AG10803 (cell line): ENCODE results near the gene APBA3.

ENCODE experiments used
- DNase-seq: peaks from one replicate; pipeline ENCODE4 v3.0.0; 2010; ENCODE audit warnings: low read depth
- H3K4me3 ChIP-seq: 2 replicates; pipeline ENCODE4 v1.5.1; 2011; ENCODE audit warnings: mild to moderate bottlenecking, low read length, control low read depth
- TF ChIP-seq, protein P1 (sequence below): conservative IDR thresholded peaks from 2 replicates; pipeline ENCODE4 v1.5.1; 2011; ENCODE audit warnings: mild to moderate bottlenecking, low read length, control low read depth, inconsistent platforms

The APBA3 gene

DNA sequence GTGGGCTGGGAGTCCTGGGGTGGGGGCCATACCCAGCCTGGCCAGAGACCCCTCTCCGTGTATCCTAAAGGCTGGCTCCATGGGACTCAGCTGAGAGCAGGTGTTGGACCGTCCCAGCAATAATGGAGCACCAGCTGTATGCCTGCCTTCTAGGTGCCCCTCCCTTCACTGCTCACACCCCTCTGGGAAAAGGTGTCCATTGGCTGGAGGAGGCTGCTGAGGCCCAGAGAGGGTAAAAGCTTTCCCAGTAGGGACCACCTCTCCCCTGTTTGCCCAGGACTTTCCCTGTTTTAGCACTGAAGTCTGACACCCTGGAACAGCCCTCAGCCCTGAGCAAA is 13.9 kb upstream of the APBA3 start:
- TF ChIP-seq, protein P1, sequence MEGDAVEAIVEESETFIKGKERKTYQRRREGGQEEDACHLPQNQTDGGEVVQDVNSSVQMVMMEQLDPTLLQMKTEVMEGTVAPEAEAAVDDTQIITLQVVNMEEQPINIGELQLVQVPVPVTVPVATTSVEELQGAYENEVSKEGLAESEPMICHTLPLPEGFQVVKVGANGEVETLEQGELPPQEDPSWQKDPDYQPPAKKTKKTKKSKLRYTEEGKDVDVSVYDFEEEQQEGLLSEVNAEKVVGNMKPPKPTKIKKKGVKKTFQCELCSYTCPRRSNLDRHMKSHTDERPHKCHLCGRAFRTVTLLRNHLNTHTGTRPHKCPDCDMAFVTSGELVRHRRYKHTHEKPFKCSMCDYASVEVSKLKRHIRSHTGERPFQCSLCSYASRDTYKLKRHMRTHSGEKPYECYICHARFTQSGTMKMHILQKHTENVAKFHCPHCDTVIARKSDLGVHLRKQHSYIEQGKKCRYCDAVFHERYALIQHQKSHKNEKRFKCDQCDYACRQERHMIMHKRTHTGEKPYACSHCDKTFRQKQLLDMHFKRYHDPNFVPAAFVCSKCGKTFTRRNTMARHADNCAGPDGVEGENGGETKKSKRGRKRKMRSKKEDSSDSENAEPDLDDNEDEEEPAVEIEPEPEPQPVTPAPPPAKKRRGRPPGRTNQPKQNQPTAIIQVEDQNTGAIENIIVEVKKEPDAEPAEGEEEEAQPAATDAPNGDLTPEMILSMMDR: no peak
- H3K4me3 ChIP-seq: no peak overlapping the region
- DNase-seq: no peak

DNA sequence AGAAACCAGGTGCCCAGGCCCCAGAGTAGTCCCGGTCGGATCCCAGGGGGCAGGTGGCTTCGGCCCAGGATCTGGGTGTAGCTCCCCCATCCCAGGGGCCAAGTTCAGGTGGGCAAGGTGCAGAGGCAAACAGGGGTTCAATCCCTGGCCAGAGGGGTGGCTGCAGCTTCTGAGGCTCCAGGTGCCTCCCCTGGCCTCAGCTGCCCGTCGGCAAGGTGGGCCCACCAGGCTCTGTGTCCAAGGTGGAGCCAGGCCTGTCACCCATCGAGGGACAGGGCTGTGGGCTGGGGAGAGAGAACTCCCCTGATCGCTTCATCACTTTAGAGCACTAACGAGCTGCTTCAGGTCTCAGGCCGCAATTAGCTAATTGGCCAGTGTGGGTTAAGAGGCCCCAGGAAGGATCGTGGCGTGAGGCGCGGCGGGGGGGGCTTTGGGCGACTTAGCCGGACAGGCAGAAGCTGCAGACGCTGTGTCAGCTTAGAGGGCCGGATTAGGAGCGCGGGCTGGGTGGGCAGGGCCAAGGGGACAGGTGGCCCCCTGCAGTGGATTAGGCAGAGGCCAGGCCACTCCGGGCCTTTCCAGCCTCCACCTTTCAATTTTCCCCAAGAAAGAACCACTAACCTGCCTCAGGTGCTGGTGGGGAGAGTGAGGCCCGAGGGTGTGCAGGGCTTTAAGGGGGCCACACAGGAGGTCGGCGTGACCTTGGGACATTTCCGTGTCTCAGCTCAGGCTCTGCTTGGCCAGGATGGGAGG is 13.3 kb upstream of the APBA3 start:
- DNase-seq: no peak
- TF ChIP-seq, protein P1: no peak
- H3K4me3 ChIP-seq: no peak overlapping the region

DNA sequence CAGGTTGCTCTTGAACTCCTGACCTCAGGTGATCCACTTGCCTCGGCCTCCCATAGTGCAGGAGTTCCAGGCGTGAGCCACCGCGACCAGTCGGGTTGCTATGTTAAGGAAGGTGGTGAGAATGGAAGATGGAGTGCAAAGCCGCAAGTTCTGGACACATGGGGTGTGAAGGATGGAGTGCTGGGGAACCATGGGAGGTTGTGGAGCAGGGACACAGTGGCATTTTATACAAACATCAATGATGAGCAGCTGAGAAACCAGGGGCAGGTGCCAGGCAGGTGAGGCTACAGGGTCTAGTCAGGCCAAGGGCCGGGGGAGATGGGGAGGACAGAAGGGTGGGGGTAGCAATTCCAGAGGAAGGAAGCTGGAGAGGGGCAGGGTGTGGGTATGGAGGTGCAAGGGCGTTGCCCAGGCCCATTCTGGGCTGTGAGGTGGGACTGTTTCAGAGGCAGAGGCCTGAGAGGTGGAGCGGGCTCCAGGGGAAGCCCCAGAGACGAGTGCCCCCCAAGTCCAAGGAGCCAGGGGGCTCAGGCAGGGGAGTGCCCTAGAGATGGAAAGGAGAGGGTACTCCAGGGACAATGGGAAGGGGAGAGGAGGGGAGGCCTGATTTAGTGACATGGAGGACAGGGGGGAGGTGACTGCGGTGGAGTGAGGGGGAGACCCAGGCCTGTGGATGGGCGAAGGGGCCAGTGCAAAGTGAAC is 12.5 kb upstream of the APBA3 start:
- TF ChIP-seq, protein P1: no peak
- no peak for DNase-seq
- no peak overlapping the region for H3K4me3 ChIP-seq

DNA sequence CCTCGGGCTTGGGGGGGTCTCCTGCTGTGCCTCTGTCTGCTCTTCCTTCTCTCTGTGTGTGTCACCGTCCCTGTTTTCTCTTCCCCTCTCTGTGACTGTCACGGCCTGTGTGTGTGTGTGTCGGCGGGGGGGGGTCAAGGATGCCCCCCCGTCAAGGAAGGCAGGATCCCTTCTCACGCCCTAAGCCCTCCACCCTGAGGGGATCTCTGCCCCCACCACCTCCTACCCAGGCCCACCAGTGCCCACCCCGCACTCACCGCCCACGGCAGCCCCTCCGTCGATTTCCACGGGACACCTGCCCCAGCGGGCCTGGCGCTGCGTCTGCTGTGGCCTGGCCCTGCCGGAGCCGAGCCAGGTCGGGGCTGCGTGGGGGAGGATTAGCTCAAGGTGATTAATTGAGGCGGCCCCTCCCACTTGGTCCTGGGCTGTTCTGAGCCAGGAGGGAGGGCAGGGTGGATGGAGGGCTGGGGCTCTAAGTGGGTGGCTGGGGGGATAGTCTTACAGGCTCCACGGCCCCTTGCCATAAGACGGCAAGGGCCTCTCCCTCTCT is 10.5 kb upstream of the APBA3 start, which contains the start of gene RAX2:
TSS of gene RAX2 (minus strand) at position 323 of the 550 bp plus-strand sequence. CDS start 486 bp downstream, outside the sequence.
- TF ChIP-seq, protein P1: no peak
- DNase-seq: no peak
- H3K4me3 ChIP-seq: no peak within 1 kb of the TSS

DNA sequence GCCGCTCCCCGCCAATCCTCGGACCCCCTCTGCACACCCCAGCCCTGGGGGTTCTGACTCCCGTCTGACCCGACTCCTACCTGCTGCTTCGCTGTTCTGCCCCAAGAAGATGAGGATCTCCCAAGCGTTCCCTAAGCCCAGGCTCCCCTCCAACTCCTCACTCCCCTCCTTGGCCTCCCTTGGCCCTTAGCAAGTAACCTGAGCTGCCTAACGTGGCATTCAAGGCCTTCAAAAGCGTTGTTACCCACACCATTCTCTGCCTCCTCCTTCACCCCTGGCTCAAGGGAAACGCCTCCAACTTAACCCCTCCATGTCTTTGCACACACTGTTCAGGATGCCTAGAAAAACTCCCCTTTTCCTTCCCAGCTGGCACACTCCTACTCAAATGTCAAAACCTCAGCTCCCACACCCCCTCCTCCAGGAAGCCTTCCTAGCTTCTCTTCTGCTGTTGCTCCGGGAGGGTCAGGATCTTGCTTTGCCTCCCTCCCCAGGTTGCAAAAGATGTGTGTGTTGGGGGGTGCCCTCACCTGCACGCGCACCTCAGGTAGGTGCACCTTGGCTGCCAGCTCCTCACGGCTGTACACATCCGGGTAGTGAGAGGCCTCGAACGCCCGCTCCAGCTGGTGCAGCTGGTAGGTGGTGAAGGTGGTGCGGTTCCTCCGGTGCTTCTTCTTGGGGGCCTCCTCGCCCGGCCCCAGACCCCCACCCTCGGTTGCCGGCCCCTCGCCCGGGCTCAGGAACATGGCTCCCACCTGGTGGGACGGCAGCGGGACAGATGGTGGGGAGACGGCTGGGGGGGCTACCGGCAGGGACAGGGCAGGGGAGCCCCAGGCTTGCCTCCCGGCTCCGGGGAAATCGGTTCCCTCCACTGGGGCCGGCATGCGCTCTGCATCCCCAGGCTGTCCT is 9.8 kb upstream of the APBA3 start:
- TF ChIP-seq, protein P1: no peak
- DNase-seq: no peak
- H3K4me3 ChIP-seq: no peak overlapping the region

DNA sequence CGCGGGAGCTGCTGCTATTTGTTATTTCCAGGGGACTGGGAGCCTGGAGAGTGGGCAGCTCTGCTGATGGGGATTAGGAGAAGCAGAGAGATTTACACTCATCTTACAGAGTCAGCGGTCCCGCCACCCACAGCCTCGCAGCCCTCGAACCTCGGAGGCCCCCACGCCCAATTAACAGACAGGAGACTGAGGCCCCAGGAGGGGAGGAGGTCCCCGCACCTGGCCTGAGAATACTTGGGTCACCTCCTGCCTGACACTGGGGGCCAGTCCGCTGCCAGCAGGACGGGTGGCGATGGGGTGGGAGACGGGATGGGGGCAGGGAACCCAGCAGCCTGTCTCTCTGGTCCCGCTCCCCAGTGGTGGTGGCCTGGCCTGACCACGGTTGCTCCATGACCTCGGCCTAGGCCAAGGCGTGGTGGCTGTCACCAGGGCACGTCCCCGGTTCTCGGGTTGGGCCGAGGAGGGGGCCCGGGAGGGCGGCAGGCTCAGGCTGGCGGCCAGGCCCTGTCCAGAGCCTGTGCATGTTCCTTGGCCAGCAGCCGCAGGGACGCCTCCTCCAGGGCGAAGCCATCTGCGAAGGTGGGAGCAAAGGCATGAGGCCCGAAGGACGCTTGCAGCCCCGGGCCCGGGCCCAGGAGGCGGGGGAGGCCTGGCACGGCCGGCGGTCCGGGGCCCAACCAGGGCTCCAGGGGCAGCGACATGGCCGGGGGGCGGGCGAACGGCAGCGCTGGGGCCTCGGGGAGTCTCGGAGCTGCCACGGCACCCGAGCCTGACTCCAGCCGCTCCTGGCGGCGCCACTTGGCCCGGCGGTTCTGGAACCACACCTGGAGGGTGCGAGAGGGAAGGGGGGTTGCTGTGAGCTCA is 8.9 kb upstream of the APBA3 start:
- H3K4me3 ChIP-seq: no peak overlapping the region
- TF ChIP-seq, protein P1: no peak
- no peak for DNase-seq
